ENCODE data around the gene DCTN5.

DNA sequence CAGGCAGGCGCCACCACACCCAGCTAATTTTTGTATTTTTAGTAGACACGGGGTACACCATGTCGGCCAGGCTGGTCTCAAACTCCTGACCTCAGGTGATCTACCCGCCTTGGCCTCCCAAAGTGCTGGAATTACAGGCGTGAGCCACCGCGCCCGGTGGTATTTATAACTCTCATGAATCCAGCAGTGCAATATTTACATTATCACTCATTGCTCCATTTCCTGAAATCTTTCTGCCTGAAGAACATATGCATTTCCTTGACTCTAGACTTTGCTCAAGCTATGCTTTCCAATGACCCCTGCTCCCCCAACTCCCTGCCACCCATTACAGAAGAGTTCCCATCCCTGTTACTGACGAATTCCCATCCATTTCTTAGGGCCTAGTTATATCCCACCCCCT lies 25.5 kb upstream of the DCTN5 start:
- TF ChIP-seq, protein P1, sequence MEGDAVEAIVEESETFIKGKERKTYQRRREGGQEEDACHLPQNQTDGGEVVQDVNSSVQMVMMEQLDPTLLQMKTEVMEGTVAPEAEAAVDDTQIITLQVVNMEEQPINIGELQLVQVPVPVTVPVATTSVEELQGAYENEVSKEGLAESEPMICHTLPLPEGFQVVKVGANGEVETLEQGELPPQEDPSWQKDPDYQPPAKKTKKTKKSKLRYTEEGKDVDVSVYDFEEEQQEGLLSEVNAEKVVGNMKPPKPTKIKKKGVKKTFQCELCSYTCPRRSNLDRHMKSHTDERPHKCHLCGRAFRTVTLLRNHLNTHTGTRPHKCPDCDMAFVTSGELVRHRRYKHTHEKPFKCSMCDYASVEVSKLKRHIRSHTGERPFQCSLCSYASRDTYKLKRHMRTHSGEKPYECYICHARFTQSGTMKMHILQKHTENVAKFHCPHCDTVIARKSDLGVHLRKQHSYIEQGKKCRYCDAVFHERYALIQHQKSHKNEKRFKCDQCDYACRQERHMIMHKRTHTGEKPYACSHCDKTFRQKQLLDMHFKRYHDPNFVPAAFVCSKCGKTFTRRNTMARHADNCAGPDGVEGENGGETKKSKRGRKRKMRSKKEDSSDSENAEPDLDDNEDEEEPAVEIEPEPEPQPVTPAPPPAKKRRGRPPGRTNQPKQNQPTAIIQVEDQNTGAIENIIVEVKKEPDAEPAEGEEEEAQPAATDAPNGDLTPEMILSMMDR (IDR thresholded peaks at IDR 0.05; ENCODE audit: borderline replicate concordance, extremely low read depth, low read length, poor library complexity, severe bottlenecking) = no peak
- no peak for TF ChIP-seq EZH2 (IDR thresholded peaks at IDR 0.05; ENCODE audit: borderline replicate concordance, low read depth, low read length, severe bottlenecking)

Data from DND-41 (cell line).